H9 (cell line): ENCODE data around the gene NUP205. TPM values are rescaled to one million over a fixed set of nuclear protein-coding genes. Genes with fewer than 3 reads are reported as not detected.

ENCODE experiments used
- DNase-seq: peaks from one replicate; pipeline ENCODE4 v3.0.0-alpha.2; 2017
- H2AFZ ChIP-seq: one replicate; pipeline ENCODE4 v1.6.1; 2013; ENCODE audit warnings: mild to moderate bottlenecking, low read length, control low read depth, moderate library complexity
- H2AK5ac ChIP-seq: 2 replicates; pipeline ENCODE4 v1.6.1; 2013; ENCODE audit warnings: low read length, control low read depth, mixed read lengths; ENCODE audit not compliant: insufficient read length
- H2BK120ac ChIP-seq: one replicate; pipeline ENCODE4 v1.6.1; 2013; ENCODE audit warnings: low read depth, mild to moderate bottlenecking, low read length, control low read depth, inconsistent platforms; ENCODE audit not compliant: poor library complexity, severe bottlenecking
- H2BK12ac ChIP-seq: 2 replicates; pipeline ENCODE4 v1.6.1; 2013; ENCODE audit warnings: low read length, control low read depth, mixed read lengths, low read depth; ENCODE audit not compliant: insufficient read length
- H2BK15ac ChIP-seq: 2 replicates; pipeline ENCODE4 v1.6.1; 2013; ENCODE audit warnings: low read depth, low read length, control low read depth
- H2BK20ac ChIP-seq: one replicate; pipeline ENCODE4 v1.6.1; 2013; ENCODE audit warnings: low read depth, mild to moderate bottlenecking, low read length, control low read depth, inconsistent platforms; ENCODE audit not compliant: poor library complexity, severe bottlenecking
- H2BK5ac ChIP-seq: 2 replicates; pipeline ENCODE4 v1.6.1; 2013; ENCODE audit warnings: low read length, control low read depth, mixed read lengths; ENCODE audit not compliant: insufficient read length
- H3K14ac ChIP-seq: 2 replicates; pipeline ENCODE4 v1.6.1; 2013; ENCODE audit warnings: low read length, control low read depth; ENCODE audit not compliant: insufficient read depth
- H3K18ac ChIP-seq: 2 replicates; pipeline ENCODE4 v1.6.1; 2013; ENCODE audit warnings: low read depth, mild to moderate bottlenecking, mixed read lengths, low read length, control low read depth; ENCODE audit not compliant: insufficient read length
- H3K23ac ChIP-seq: 2 replicates; pipeline ENCODE4 v1.6.1; 2013; ENCODE audit warnings: low read length, control low read depth, mixed read lengths, low read depth; ENCODE audit not compliant: insufficient read length
- H3K23me2 ChIP-seq: 2 replicates; pipeline ENCODE4 v1.6.1; 2013; ENCODE audit warnings: low read depth, mild to moderate bottlenecking, mixed read lengths, low read length, control low read depth; ENCODE audit not compliant: insufficient read length, poor library complexity, severe bottlenecking
- H3K27ac ChIP-seq: 2 replicates; pipeline ENCODE4 v1.5.1; 2013; ENCODE audit warnings: low read length, control low read depth, mixed read lengths, low read depth; ENCODE audit not compliant: insufficient read length
- H3K27me3 ChIP-seq: 2 replicates; pipeline ENCODE4 v1.6.1; 2013; ENCODE audit warnings: low read length, control low read depth, inconsistent platforms; ENCODE audit not compliant: insufficient read depth
- H3K4ac ChIP-seq: 2 replicates; pipeline ENCODE4 v1.6.1; 2013; ENCODE audit warnings: low read depth, mild to moderate bottlenecking, control low read depth, inconsistent platforms, low read length, moderate library complexity
- H3K4me1 ChIP-seq: 2 replicates; pipeline ENCODE4 v1.6.1; 2013; ENCODE audit warnings: low read length, control low read depth, inconsistent platforms; ENCODE audit not compliant: insufficient read depth
- H3K4me2 ChIP-seq: 2 replicates; pipeline ENCODE4 v1.6.1; 2013; ENCODE audit warnings: low read length, control low read depth, mixed read lengths; ENCODE audit not compliant: insufficient read length, insufficient read depth
- H3K56ac ChIP-seq: 2 replicates; pipeline ENCODE4 v1.6.1; 2013; ENCODE audit warnings: low read depth, mild to moderate bottlenecking, mixed read lengths, low read length, control low read depth; ENCODE audit not compliant: insufficient read length
- H3K79me1 ChIP-seq: 2 replicates; pipeline ENCODE4 v1.6.1; 2013; ENCODE audit warnings: low read depth, mild to moderate bottlenecking, moderate library complexity, low read length, control low read depth, inconsistent platforms; ENCODE audit not compliant: insufficient read depth, poor library complexity, severe bottlenecking
- H3K79me2 ChIP-seq: 2 replicates; pipeline ENCODE4 v1.6.1; 2013; ENCODE audit warnings: low read length, control low read depth, inconsistent platforms; ENCODE audit not compliant: insufficient read depth
- H3K9ac ChIP-seq: 2 replicates; pipeline ENCODE4 v1.6.1; 2013; ENCODE audit warnings: low read length, control low read depth, mixed read lengths; ENCODE audit not compliant: insufficient read length; ENCODE audit errors: extremely low read depth
- H3K9me3 ChIP-seq: one replicate; pipeline ENCODE4 v1.6.1; 2013; ENCODE audit warnings: low read depth, low read length, inconsistent platforms; ENCODE audit not compliant: control insufficient read depth
- H3T11ph ChIP-seq: one replicate; pipeline ENCODE4 v1.6.1; 2013; ENCODE audit warnings: mild to moderate bottlenecking, low read length, control low read depth, inconsistent platforms
- H4K20me1 ChIP-seq: one replicate; pipeline ENCODE4 v1.6.1; 2013; ENCODE audit not compliant: control insufficient read depth, insufficient read length, insufficient read depth
- H4K5ac ChIP-seq: 2 replicates; pipeline ENCODE4 v1.6.1; 2013; ENCODE audit warnings: low read depth, mild to moderate bottlenecking, mixed read lengths, low read length, control low read depth; ENCODE audit not compliant: insufficient read length
- H4K8ac ChIP-seq: replicated peaks from 2 replicates; pipeline ENCODE4 v1.6.1; 2013; ENCODE audit warnings: low read length, control low read depth, mixed read lengths, low read depth; ENCODE audit not compliant: insufficient read length
- H4K91ac ChIP-seq: 2 replicates; pipeline ENCODE4 v1.6.1; 2013; ENCODE audit warnings: low read depth, mild to moderate bottlenecking, moderate library complexity, mixed read lengths, low read length, control low read depth; ENCODE audit not compliant: insufficient read length
- H3K27ac Mint-ChIP-seq, 3 experiments: 2 replicates in 2 of 3; 3 replicates in 1 of 3; pipeline ENCODE4 v1.8.0; 2020 to 2021; ENCODE audit warnings: mixed read lengths in 3 of 3, mild to moderate bottlenecking in 1 of 3, moderate library complexity in 1 of 3
- H3K27me3 Mint-ChIP-seq: 2 replicates; pipeline ENCODE4 v1.8.0; 2021; ENCODE audit warnings: low read depth, mild to moderate bottlenecking, moderate library complexity, mixed read lengths
- H3K36me3 Mint-ChIP-seq, 3 experiments: 2 replicates in 2 of 3; 3 replicates in 1 of 3; pipeline ENCODE4 v1.8.0; 2020 to 2021; ENCODE audit warnings: low read depth in 3 of 3, mixed read lengths in 3 of 3; ENCODE audit not compliant: insufficient read depth in 1 of 3
- H3K4me1 Mint-ChIP-seq, 2 experiments: 2 replicates each; pipeline ENCODE4 v1.8.0; 2020; ENCODE audit warnings: mixed read lengths in 2 of 2
- H3K4me3 Mint-ChIP-seq, 2 experiments: 2 replicates in 1 of 2; 3 replicates in 1 of 2; pipeline ENCODE4 v1.8.0; 2020 to 2021; ENCODE audit warnings: mild to moderate bottlenecking in 2 of 2, mixed read lengths in 2 of 2, moderate library complexity in 1 of 2
- H3K9me3 Mint-ChIP-seq, 2 experiments: 2 replicates in 1 of 2; 3 replicates in 1 of 2; pipeline ENCODE4 v1.8.0; 2020; ENCODE audit warnings: mild to moderate bottlenecking in 2 of 2, mixed read lengths in 2 of 2, moderate library complexity in 1 of 2
- CTCF ChIP-seq: fragments of 200-600 bp; sonication (generic); conservative IDR thresholded peaks from 3 replicates; pipeline ENCODE4 v1.8.0; 2021; ENCODE audit warnings: antibody characterized with exemption, mild to moderate bottlenecking
- WGBS: extraction: QIAGEN DNeasy Blood & Tissue Kit; methylation state at CpG from one replicate; pipeline ENCODE4 v1.1.7; 2013; ENCODE audit warnings: missing lambda C conversion rate, low lambda C conversion rate, mixed read lengths; ENCODE audit not compliant: insufficient read length; ENCODE audit errors: extremely low coverage; 5-methylcytosine and 5-hydroxymethylcytosine counted together
- total RNA-seq: library from RNA; stranded (reverse); gene quantifications from 2 replicates; pipeline ENCODE4 v1.2.1, GENCODE V29; 2021

The NUP205 gene
- total RNA-seq, 1 experiment from 2014 or later: 158 TPM

DNA sequence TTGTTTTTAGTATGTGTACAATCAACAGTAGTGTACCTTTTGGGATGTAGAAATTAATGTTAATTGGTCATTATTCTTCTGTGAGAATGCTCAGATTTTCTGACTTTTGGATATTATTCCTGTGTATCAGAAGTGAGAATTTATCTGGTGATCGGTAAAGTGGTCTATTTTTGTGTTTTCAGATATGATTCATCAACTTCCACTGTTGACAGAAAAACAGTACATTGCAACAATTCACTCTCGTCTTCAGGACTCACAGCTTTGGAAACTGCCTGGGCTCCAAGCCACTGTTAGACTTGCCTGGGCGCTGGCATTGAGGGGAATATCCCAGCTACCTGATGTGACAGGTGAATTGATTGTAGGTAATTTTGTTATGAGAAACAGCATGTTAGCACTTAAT, 20.9 kb downstream of the NUP205 start:
- H2BK15ac ChIP-seq: no peak overlapping the region
- no peaks in the 10 kb centered on the region for H3K4me1 ChIP-seq
- no peak overlapping the region for H3K18ac ChIP-seq
- no peak overlapping the region for H3K4me2 ChIP-seq
- no peak for TF ChIP-seq CTCF
- peaks cover 48 to 85% (median 84%) of the 10 kb centered on the region in 3 experiments for H3K36me3 Mint-ChIP-seq
- no peak overlapping the region for H3T11ph ChIP-seq
- H3K9me3 ChIP-seq: no peaks in the 10 kb centered on the region
- no peak overlapping the region for H4K5ac ChIP-seq
- H4K8ac ChIP-seq: no peak overlapping the region
- no peak overlapping the region for H3K14ac ChIP-seq
- no peaks in the 10 kb centered on the region for H3K4me1 Mint-ChIP-seq
- DNase-seq: no peak
- H4K20me1 ChIP-seq: no peaks in the 10 kb centered on the region
- no peak overlapping the region for H2BK20ac ChIP-seq
- H3K23ac ChIP-seq: no peak overlapping the region
- no peak overlapping the region for H2BK5ac ChIP-seq
- no peak overlapping the region for H2AFZ ChIP-seq
- H3K4ac ChIP-seq: no peak overlapping the region
- H2BK12ac ChIP-seq: no peak overlapping the region
- no peak overlapping the region for H3K56ac ChIP-seq
- H2BK120ac ChIP-seq: no peak overlapping the region
- H3K79me2 ChIP-seq: no peaks in the 10 kb centered on the region
- H4K91ac ChIP-seq: no peak overlapping the region
- no peaks in the 10 kb centered on the region for H3K79me1 ChIP-seq
- no peak overlapping the region for H2AK5ac ChIP-seq
- H3K9me3 Mint-ChIP-seq: no peaks in the 10 kb centered on the region
- H3K23me2 ChIP-seq: no peaks in the 10 kb centered on the region
- H3K27me3 Mint-ChIP-seq: no peaks in the 10 kb centered on the region
- no peak overlapping the region for H3K27ac ChIP-seq
- WGBS: no CpG with 5 or more reads among the region's 3 CpGs
- H3K4me3 Mint-ChIP-seq: no peak overlapping the region
- H3K9ac ChIP-seq: no peak overlapping the region
- no peaks in the 10 kb centered on the region for H3K27me3 ChIP-seq
- no peak overlapping the region for H3K27ac Mint-ChIP-seq
